HEK293 (cell line): Measurements from ENCODE around the gene OR10AD1.

Source experiments
- CTCF ChIP-seq: fragments of 450-650 bp; formaldehyde crosslinking; IDR thresholded peaks from 2 replicates; pipeline ENCODE4 v1.5.1; 2016; ENCODE audit warnings: missing biosample characterization, missing genetic modification characterization
- KLF10 ChIP-seq: fragments of 450-650 bp; IDR thresholded peaks from 2 replicates; pipeline ENCODE4 v1.5.1; 2018; ENCODE audit warnings: missing biosample characterization, mild to moderate bottlenecking, missing genetic modification characterization
- MZF1 ChIP-seq: fragments of 450-650 bp; formaldehyde crosslinking; IDR thresholded peaks from 2 replicates; pipeline ENCODE4 v1.5.1; 2017; ENCODE audit warnings: missing biosample characterization, missing genetic modification characterization, borderline replicate concordance
- ZBTB20 ChIP-seq: fragments of 450-650 bp; formaldehyde crosslinking; IDR thresholded peaks from 2 replicates; pipeline ENCODE4 v1.5.1; 2016; ENCODE audit warnings: missing biosample characterization, missing genetic modification characterization
- ZFHX2 ChIP-seq: fragments of 450-650 bp; formaldehyde crosslinking; conservative IDR thresholded peaks from 2 replicates; pipeline ENCODE4 v1.5.1; 2016; ENCODE audit warnings: missing biosample characterization, missing genetic modification characterization
- ZNF133 ChIP-seq: fragments of 450-650 bp; formaldehyde crosslinking; IDR thresholded peaks from 2 replicates; pipeline ENCODE4 v1.5.1; 2016; ENCODE audit warnings: missing biosample characterization, missing genetic modification characterization
- ZNF37A ChIP-seq: fragments of 450-650 bp; IDR thresholded peaks from 2 replicates; pipeline ENCODE4 v1.5.1; 2018; ENCODE audit warnings: missing biosample characterization, missing genetic modification characterization
- ZNF549 ChIP-seq: fragments of 450-650 bp; IDR thresholded peaks from 2 replicates; pipeline ENCODE4 v1.5.1; 2018; ENCODE audit warnings: missing biosample characterization, missing genetic modification characterization, mild to moderate bottlenecking, inconsistent platforms, moderate library complexity
- ZNF660 ChIP-seq: fragments of 450-650 bp; IDR thresholded peaks from 2 replicates; pipeline ENCODE4 v1.5.1; 2018; ENCODE audit warnings: missing biosample characterization, mild to moderate bottlenecking, missing genetic modification characterization
- ZNF707 ChIP-seq: fragments of 450-650 bp; formaldehyde crosslinking; IDR thresholded peaks from 2 replicates; pipeline ENCODE4 v1.5.1; 2016; ENCODE audit warnings: missing biosample characterization, missing genetic modification characterization

- no peak for TF ChIP-seq ZNF707
- TF ChIP-seq ZFHX2 (tag by site-specific recombination) = no peak
- TF ChIP-seq KLF10 (tag by site-specific recombination) = no peak
- TF ChIP-seq ZBTB20 (tag by site-specific recombination) = no peak
- no peak for TF ChIP-seq ZNF37A (tag by site-specific recombination)
- TF ChIP-seq ZNF549 (tag by site-specific recombination) = no peak
- no peak for TF ChIP-seq CTCF (tag by site-specific recombination)
- no peak for TF ChIP-seq ZNF133
- no peak for TF ChIP-seq ZNF660
- no peak for TF ChIP-seq MZF1 (tag by site-specific recombination)
Observed at GRCh38 chr12:48194799-48195201, 8.3 kb downstream of the OR10AD1 start.
